IMR-90 (cell line): ENCODE measurements around the gene TBC1D9. TPM values are rescaled to one million over a fixed set of nuclear protein-coding genes. Genes with fewer than 3 reads are reported as not detected.

Source experiments
- ATAC-seq: fragments of 200-7000 bp; cut with Tn5 transposase; 2 replicates; pipeline ENCODE4 v1.9.1; 2020; ENCODE audit warnings: low read depth, mild to moderate bottlenecking, moderate library complexity
- Bru-seq: library from RNA; stranded (reverse); fragments of 400-500 nt; gene quantifications from one replicate; lab custom pipeline; 2021; lab: Mats Ljungman, UMichigan
- BruChase-seq, 2 experiments: library from RNA; stranded (reverse); fragments of 400-500 nt; gene quantifications; one replicate each; lab custom pipeline; 2021; lab: Mats Ljungman, UMichigan
- BruUV-seq: library from RNA; stranded (reverse); fragments of 400-500 nt; replicated peaks from 2 replicates; lab custom pipeline; 2021; lab: Mats Ljungman, UMichigan
- CTCF ChIA-PET: fragments of 300-600 bp; formaldehyde crosslinking; extraction: SDS; loops from one replicate; lab custom pipeline; 2021; ENCODE audit warnings: antibody characterized with exemption; lab: Yijun Ruan, JAX
- POLR2A ChIA-PET: fragments of 300-600 bp; sonication (Branson Sonifier 250); formaldehyde crosslinking; loops from one replicate; lab custom pipeline; 2022; ENCODE audit warnings: antibody characterized with exemption; ENCODE audit not compliant: unreplicated experiment; lab: Charles Lee
- DNase-seq: peaks from one replicate; pipeline ENCODE4 v3.0.0; 2013
- H2AFZ ChIP-seq: replicated peaks from 2 replicates; pipeline ENCODE3; 2013; ENCODE audit warnings: low read length, mild to moderate bottlenecking; ENCODE audit not compliant: poor library complexity
- H2AK5ac ChIP-seq: 2 replicates; pipeline ENCODE4 v1.6.1; 2013; ENCODE audit warnings: low read depth, low read length, inconsistent platforms
- H2AK9ac ChIP-seq: replicated peaks from 2 replicates; pipeline ENCODE3; 2013; ENCODE audit warnings: mild to moderate bottlenecking, low read depth, low read length, moderate library complexity; ENCODE audit not compliant: poor library complexity
- H2BK120ac ChIP-seq: 2 replicates; pipeline ENCODE4 v1.6.1; 2013; ENCODE audit warnings: low read depth, low read length, inconsistent platforms
- H2BK15ac ChIP-seq: 3 replicates; pipeline ENCODE4 v1.6.1; 2013; ENCODE audit warnings: low read depth, low read length, inconsistent platforms
- H2BK20ac ChIP-seq: 2 replicates; pipeline ENCODE4 v1.6.1; 2013; ENCODE audit warnings: low read depth, mild to moderate bottlenecking, inconsistent platforms, low read length, moderate library complexity
- H2BK5ac ChIP-seq: 2 replicates; pipeline ENCODE4 v1.6.1; 2013; ENCODE audit warnings: mild to moderate bottlenecking, low read depth, low read length, inconsistent platforms; ENCODE audit not compliant: poor library complexity, severe bottlenecking
- H3K14ac ChIP-seq: replicated peaks from 2 replicates; pipeline ENCODE4 v1.6.1; 2013; ENCODE audit warnings: low read depth, low read length, inconsistent platforms
- H3K18ac ChIP-seq: 2 replicates; pipeline ENCODE4 v1.6.1; 2013; ENCODE audit warnings: low read depth, low read length, control low read depth
- H3K23ac ChIP-seq: 2 replicates; pipeline ENCODE4 v1.6.1; 2013; ENCODE audit warnings: low read depth, low read length, inconsistent platforms
- H3K27ac ChIP-seq: 2 replicates; pipeline ENCODE4 v1.5.1; 2013; ENCODE audit warnings: mild to moderate bottlenecking, control low read depth, low read length; ENCODE audit not compliant: insufficient read depth
- H3K27me3 ChIP-seq: 2 replicates; pipeline ENCODE4 v1.6.1; 2013; ENCODE audit warnings: low read length; ENCODE audit not compliant: control insufficient read depth, insufficient read depth
- H3K36me3 ChIP-seq: 2 replicates; pipeline ENCODE4 v1.6.1; 2013; ENCODE audit warnings: low read length, mixed read lengths; ENCODE audit not compliant: control insufficient read depth, insufficient read depth
- H3K4ac ChIP-seq: 2 replicates; pipeline ENCODE4 v1.6.1; 2013; ENCODE audit warnings: low read depth, low read length, inconsistent platforms
- H3K4me1 ChIP-seq: 2 replicates; pipeline ENCODE4 v1.6.1; 2013; ENCODE audit warnings: low read length, mixed read lengths; ENCODE audit not compliant: control insufficient read depth, insufficient read depth
- H3K4me2 ChIP-seq: 2 replicates; pipeline ENCODE4 v1.6.1; 2013; ENCODE audit warnings: low read depth, mild to moderate bottlenecking, control low read depth, low read length, moderate library complexity
- H3K4me3 ChIP-seq: 2 replicates; pipeline ENCODE4 v1.5.1; 2013; ENCODE audit warnings: low read depth, mild to moderate bottlenecking, control low read depth, low read length, moderate library complexity; ENCODE audit not compliant: insufficient read depth
- H3K56ac ChIP-seq: 2 replicates; pipeline ENCODE4 v1.6.1; 2013; ENCODE audit warnings: low read length, inconsistent platforms; ENCODE audit not compliant: insufficient read depth; ENCODE audit errors: extremely low read depth
- H3K79me1 ChIP-seq, 2 experiments: 2 replicates each; pipeline ENCODE4 v1.6.1; 2013; ENCODE audit warnings: low read length in 2 of 2, inconsistent platforms in 1 of 2, low read depth in 1 of 2
- H3K9ac ChIP-seq: 2 replicates; pipeline ENCODE4 v1.6.1; 2013; ENCODE audit warnings: low read depth, low read length, control low read depth
- H3K9me1 ChIP-seq: 2 replicates; pipeline ENCODE4 v1.6.1; 2013; ENCODE audit warnings: low read length, inconsistent platforms; ENCODE audit not compliant: insufficient read depth
- H3K9me3 ChIP-seq: 2 replicates; pipeline ENCODE4 v1.6.1; 2013; ENCODE audit warnings: low read length; ENCODE audit not compliant: control insufficient read depth, insufficient read depth
- H4K20me1 ChIP-seq: 2 replicates; pipeline ENCODE4 v1.6.1; 2013; ENCODE audit warnings: low read length, inconsistent platforms; ENCODE audit not compliant: insufficient read depth
- H4K5ac ChIP-seq: 2 replicates; pipeline ENCODE4 v1.6.1; 2013; ENCODE audit warnings: mild to moderate bottlenecking, low read depth, low read length, control low read depth
- H4K8ac ChIP-seq, 2 experiments: 2 replicates each; pipeline ENCODE4 v1.6.1; 2013; ENCODE audit warnings: low read depth in 2 of 2, low read length in 2 of 2, control low read depth in 1 of 2, inconsistent platforms in 1 of 2
- H4K91ac ChIP-seq: 2 replicates; pipeline ENCODE4 v1.6.1; 2013; ENCODE audit warnings: low read depth, low read length, inconsistent platforms; ENCODE audit not compliant: insufficient read depth
- BHLHE40 ChIP-seq: fragments of 150-350 bp; IDR thresholded peaks from 2 replicates; pipeline ENCODE4 v1.6.1; 2016; ENCODE audit warnings: mild to moderate bottlenecking, low read depth, low read length
- CEBPB ChIP-seq: IDR thresholded peaks from 2 replicates; pipeline ENCODE4 v1.6.1; 2012; ENCODE audit warnings: low read depth, low read length, improper control_type of control experiment
- CTCF ChIP-seq: conservative IDR thresholded peaks from 2 replicates; pipeline ENCODE4 v1.5.1; 2012; ENCODE audit warnings: mild to moderate bottlenecking, low read depth, low read length, improper control_type of control experiment
- MAZ ChIP-seq: IDR thresholded peaks from 2 replicates; pipeline ENCODE4 v1.6.1; 2012; ENCODE audit warnings: low read depth, mild to moderate bottlenecking, low read length, improper control_type of control experiment, moderate library complexity, borderline replicate concordance
- NFE2L2 ChIP-seq: fragments of 150-350 bp; IDR thresholded peaks from 2 replicates; pipeline ENCODE4 v1.6.1; 2016; ENCODE audit warnings: low read depth, mild to moderate bottlenecking, low read length
- POLR2A ChIP-seq: IDR thresholded peaks from 2 replicates; pipeline ENCODE4 v1.6.1; 2012; ENCODE audit warnings: mild to moderate bottlenecking, low read depth, low read length
- RAD21 ChIP-seq: IDR thresholded peaks from 2 replicates; pipeline ENCODE4 v1.6.1; 2012; ENCODE audit warnings: low read length, improper control_type of control experiment
- RFX5 ChIP-seq: IDR thresholded peaks from 2 replicates; pipeline ENCODE4 v1.8.0; 2012; ENCODE audit warnings: low read depth, mild to moderate bottlenecking, low read length, moderate library complexity
- WGBS, 2 experiments: methylation state at CpG; one replicate each; pipeline versions ENCODE4 v1.1.5 to v1.1.7; 2013; ENCODE audit warnings: missing lambda C conversion rate in 2 of 2; ENCODE audit not compliant: insufficient read length in 1 of 2; ENCODE audit errors: extremely low coverage in 2 of 2; 5-methylcytosine and 5-hydroxymethylcytosine counted together
- dilution Hi-C: fragments of 300-500 bp; cut with HindIII; formaldehyde crosslinking; loops from one replicate; pipeline ENCODE4 v1.14.3; 2018; ENCODE audit warnings: low sequenced_read_pairs; ENCODE audit not compliant: unreplicated experiment
- in situ Hi-C: fragments of 300-500 bp; cut with MboI; formaldehyde crosslinking; loops from 3 replicates; pipeline ENCODE4 v1.14.3; 2019; ENCODE audit warnings: low sequenced_read_pairs, inconsistent platforms, mixed read lengths
- intact Hi-C: fragments of 100-400 bp; cut with micrococcal nuclease; formaldehyde crosslinking; loops from 2 replicates; pipeline ENCODE4 v1.10.0; 2022
- long read RNA-seq: library from polyadenylated mRNA; unstranded; transcript quantifications from one replicate; pipeline ENCODE4 v2.0.0, GENCODE V29; 2021; ENCODE audit not compliant: unreplicated experiment
- polyA plus RNA-seq, 3 experiments: library from polyadenylated mRNA; depleted of rRNA; stranded (reverse); fragments of >200 nt; gene quantifications; 2 replicates each; pipeline ENCODE4 v1.2.3, GENCODE V29; 2012; ENCODE audit warnings: low replicate concordance in 1 of 3
- total RNA-seq: library from RNA; depleted of rRNA; stranded (reverse); fragments of >200 nt; gene quantifications from 2 replicates; pipeline ENCODE4 v1.2.3, GENCODE V29; 2012; rRNA removed

TBC1D9 gene
- total RNA-seq (15.2 and 16.9 TPM in 2 replicates), polyA plus RNA-seq (2012; rRNA removed) (10.4 and 11.7 TPM in 2 replicates), Bru-seq, nascent RNA (percentile 67 among the genes with signal in this experiment), BruChase-seq, experiment 1, labeled RNA remaining after a 6-hour chase (percentile 56 among the genes with signal in this experiment), BruChase-seq, experiment 2, labeled RNA remaining after a 2-hour chase (percentile 57 among the genes with signal in this experiment)
- polyA plus RNA-seq (2012; cell fraction: cytosol; rRNA removed): 5.9 and 6.3 TPM in 2 replicates
- polyA plus RNA-seq (2012; cell fraction: nucleus; rRNA removed; ENCODE audit: low replicate concordance): 5.8 and 7.3 TPM in 2 replicates
- long read RNA-seq, full-length matches to known transcripts: 5 of 11 reads
- long read RNA-seq, partial matches to known transcripts: 5 of 11 reads
- long read RNA-seq, other reads (novel, unspliced or antisense): 1 of 11 reads

GRCh38 chr4:140756319-140757231 is at the start of gene TBC1D9:
TSS of gene TBC1D9 (minus strand) at chr4:140756385. CDS start at chr4:140756045, 340 bp downstream.
- peak within 1 kb of the TSS; percentile 12; the same call in 1 of the 2 replicates for H3K18ac ChIP-seq
- ChIA-PET CTCF (interaction anchor here (0.6 to 0.7 kb wide), 3 partner anchors 10 to 1833 kb away, joined by 3 read pairs; no protein-coding TSS in a partner anchor), POLR2A (interaction anchor here (0.5 to 0.9 kb wide), 2 partner anchors 20 to 141 kb away, joined by 3 to 4 read pairs; no protein-coding TSS in a partner anchor)
- dilution Hi-C loops (no loop called here), intact Hi-C loops (loop anchor here (5.0 kb wide), 5 partner anchors 64 to 234 kb away; partner anchors contain the start of gene ELMOD2), in situ Hi-C loops (no loop called here)
- TF ChIP-seq RFX5 (no peak), NFE2L2 (no peak), CTCF (no peak), MAZ (peak; percentile 5; the same call in 1 of the 2 replicates), BHLHE40 (peak; percentile 14; the same call in 1 of the 2 replicates), CEBPB (0 out of 2 replicates have a peak, but pooled peaks have one; percentile 47), RAD21 (no peak), POLR2A (no peak)
- peak within 1 kb of the TSS; percentile 44; the same call in 1 of the 3 replicates for H2BK15ac ChIP-seq
- H3K27ac ChIP-seq: peak within 1 kb of the TSS; percentile 75
- H3K27me3 ChIP-seq: no peaks in the 10 kb centered on the region
- peak within 1 kb of the TSS; percentile 6; the same call in 1 of the 2 replicates for H2AK5ac ChIP-seq
- WGBS, 2 experiments: 0% methylated on average over 30 of the region's 73 CpGs; no CpG with 5 or more reads in 1 of the 2 experiments
- peaks cover 0 to 5% of the 10 kb centered on the region in 2 experiments; a peak in 1 of 4 replicates for H3K79me1 ChIP-seq
- H4K8ac ChIP-seq: peak within 1 kb of the TSS; percentile 13 to 63; a peak in 2 of 4 replicates
- H3K9ac ChIP-seq: peak within 1 kb of the TSS; percentile 83
- no peaks in the 10 kb centered on the region for H3K4me1 ChIP-seq
- H4K5ac ChIP-seq: peak within 1 kb of the TSS; percentile 16
- peak within 1 kb of the TSS; percentile 89 for H3K4me3 ChIP-seq
- H4K91ac ChIP-seq: peak within 1 kb of the TSS; percentile 25; the same call in 1 of the 2 replicates
- H3K4ac ChIP-seq: peak within 1 kb of the TSS; percentile 76
- peak within 1 kb of the TSS; percentile 31 for H2BK120ac ChIP-seq
- H4K20me1 ChIP-seq: no peaks in the 10 kb centered on the region
- H2BK5ac ChIP-seq: peak within 1 kb of the TSS; percentile 27
- no TSS peak for BruUV-seq
- peak within 1 kb of the TSS; percentile 36; the same call in 1 of the 2 replicates for H3K23ac ChIP-seq
- no peak within 1 kb of the TSS; the same call in 1 of the 2 replicates for H3K56ac ChIP-seq
- H2AFZ ChIP-seq: peak within 1 kb of the TSS; percentile 97
- H3K4me2 ChIP-seq: peak within 1 kb of the TSS; percentile 79
- H2BK20ac ChIP-seq: no peak within 1 kb of the TSS
- no peaks in the 10 kb centered on the region for H3K9me3 ChIP-seq
- peak within 1 kb of the TSS; percentile 74; the same call in 1 of the 2 replicates for H3K14ac ChIP-seq
- peak within 1 kb of the TSS; percentile 70 for H2AK9ac ChIP-seq
- no peaks in the 10 kb centered on the region for H3K36me3 ChIP-seq
- peak; percentile 55 for DNase-seq
- peak; percentile 80 for ATAC-seq
- H3K9me1 ChIP-seq: no peaks in the 10 kb centered on the region; the same call in 1 of the 2 replicates
